C4-2B (cell line): ENCODE measurements around the gene ZEB2.

Experiments
- ZFX ChIP-seq: fragments of 450-650 bp; IDR thresholded peaks from 2 replicates; pipeline ENCODE4 v1.6.1; 2017
- TF ChIP-seq, protein P1 (sequence below): fragments of 450-650 bp; conservative IDR thresholded peaks from 2 replicates; pipeline ENCODE4 v1.5.1; 2017; ENCODE audit warnings: mild to moderate bottlenecking

DNA sequence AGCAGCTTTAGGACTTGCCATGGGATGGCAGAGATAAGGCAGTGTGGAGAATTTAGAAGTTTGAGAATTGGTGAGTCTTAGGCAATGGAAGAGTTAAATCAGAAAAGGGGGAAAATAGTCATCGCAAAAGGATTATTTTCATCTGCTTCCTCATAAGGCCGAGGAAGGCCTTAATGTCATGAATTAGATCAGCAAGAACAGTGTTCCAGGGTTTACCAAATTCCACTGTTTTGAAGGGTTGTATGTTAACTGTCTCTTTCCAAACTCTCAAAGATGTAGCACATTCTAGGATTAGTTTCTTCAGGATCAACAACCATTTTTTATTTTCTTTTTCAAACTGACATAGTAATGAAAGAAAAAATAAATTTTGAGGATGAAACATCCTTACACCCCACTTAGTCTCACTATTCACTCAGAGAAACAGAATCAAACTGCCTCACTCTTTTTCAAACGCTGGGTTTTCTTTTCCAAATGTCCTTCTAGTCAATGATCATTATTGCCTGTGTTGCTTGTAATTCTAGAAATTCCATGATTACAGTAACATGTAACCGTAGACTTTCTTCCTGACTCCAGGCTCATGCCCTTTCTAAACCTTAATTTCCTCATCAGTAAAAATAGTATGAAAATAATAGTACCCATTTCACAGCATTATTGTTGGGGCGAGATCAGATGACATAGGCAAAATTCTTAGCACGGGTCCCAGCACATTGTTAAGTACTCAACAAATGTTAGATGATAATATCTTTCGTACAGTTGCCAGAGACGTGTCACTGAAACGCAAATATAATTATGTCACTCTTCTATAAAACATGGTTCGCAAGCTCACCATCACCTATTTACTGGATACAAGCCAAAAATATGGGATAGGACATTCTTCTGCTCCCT is 23.6 kb downstream of the ZEB2 start:
- TF ChIP-seq, protein P1, sequence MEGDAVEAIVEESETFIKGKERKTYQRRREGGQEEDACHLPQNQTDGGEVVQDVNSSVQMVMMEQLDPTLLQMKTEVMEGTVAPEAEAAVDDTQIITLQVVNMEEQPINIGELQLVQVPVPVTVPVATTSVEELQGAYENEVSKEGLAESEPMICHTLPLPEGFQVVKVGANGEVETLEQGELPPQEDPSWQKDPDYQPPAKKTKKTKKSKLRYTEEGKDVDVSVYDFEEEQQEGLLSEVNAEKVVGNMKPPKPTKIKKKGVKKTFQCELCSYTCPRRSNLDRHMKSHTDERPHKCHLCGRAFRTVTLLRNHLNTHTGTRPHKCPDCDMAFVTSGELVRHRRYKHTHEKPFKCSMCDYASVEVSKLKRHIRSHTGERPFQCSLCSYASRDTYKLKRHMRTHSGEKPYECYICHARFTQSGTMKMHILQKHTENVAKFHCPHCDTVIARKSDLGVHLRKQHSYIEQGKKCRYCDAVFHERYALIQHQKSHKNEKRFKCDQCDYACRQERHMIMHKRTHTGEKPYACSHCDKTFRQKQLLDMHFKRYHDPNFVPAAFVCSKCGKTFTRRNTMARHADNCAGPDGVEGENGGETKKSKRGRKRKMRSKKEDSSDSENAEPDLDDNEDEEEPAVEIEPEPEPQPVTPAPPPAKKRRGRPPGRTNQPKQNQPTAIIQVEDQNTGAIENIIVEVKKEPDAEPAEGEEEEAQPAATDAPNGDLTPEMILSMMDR = no peak
- no peak for TF ChIP-seq ZFX
